GM19452 (cell line): ENCODE measurements around the gene ANKRD66.

ENCODE experiments used
- ATAC-seq: cut with Tn5 transposase; IDR thresholded peaks from one replicate; pipeline ENCODE4 v1.9.1; 2021; ENCODE audit not compliant: unreplicated experiment

Gene ANKRD66

DNA sequence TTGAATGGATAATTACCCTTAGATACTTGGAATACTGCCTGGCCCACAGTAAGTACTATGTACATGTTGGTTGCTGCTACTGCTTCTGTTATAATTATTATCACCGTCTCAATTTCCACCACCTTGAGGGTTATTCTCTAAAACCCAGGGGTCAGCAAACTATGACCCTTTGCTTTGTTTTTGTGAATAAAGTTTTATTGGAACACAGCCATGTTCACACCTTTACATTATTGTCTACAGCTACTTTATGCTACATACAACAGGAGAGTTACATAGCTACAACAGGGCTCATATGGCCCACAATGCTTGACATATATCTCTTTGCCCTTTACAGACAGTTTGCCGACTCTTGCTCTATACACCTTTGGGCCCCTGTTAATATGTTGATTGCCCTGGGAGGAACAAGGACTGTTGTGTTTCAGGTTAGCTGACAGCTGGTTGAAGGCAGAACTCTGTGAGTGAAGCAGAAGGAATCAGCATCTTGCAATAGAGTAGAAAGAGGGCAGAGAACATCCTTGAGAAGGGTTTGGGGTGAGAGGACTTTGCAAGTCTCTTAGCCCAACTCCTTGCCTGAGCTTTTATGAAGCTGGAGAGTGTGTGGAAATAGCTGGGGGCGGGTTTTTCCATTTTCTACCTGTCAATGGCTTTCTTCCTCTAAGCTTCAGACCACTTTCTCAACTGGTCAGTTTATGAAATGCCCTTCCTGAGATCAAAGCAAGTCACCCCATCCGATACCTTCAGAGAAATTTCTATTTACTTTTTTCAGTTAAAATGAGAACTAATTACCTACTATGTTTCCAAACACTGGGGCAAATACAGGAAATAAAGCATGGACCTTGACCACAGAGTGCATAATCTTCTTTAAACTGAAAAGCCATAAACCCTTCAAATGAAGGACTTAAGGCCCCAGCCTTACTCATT, 43.0 kb downstream of the ANKRD66 start:
- no peak for ATAC-seq

DNA sequence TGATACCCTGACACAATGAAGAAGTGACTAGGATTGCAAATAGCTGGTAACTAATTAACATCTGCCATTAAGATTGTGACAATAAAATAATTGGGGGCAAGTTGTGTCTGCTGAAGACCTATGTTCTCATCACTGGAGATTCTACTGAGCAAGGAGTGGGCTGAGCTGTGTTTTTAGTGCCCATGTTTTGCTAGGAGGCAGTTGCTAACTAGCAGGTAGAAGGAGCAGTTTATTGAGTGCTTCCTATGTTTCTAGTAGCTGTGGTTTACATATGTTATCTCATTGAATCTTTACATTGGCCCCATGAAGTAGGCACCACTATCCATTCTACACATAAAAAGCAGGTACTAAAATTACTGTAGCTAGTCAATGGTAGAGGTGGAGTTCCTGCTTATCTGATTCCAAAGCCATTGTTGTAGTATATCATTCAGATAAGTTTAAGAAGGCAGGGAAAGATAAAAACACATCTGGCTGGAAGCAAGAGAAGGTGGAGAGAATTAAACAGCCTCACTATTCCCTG, 43.7 kb downstream of the ANKRD66 start:
- ATAC-seq, result no peak

DNA sequence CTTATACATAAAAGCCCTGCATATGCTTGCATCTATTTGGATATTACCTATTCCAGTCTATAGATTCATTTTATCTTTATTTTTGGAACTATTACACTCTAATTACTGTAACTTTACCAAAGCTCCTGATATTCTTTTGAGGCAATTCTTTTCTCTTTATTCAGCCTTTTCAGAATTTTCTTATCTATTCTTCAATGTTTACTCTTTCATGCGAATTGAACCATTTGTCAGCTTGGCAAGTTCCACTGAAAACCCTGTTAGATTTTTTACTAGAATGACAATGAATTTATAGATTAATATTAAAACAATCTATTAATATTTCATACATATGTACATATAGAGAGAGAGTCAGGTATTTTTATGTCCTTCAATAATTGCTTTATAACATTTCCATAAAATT, 45.9 kb downstream of the ANKRD66 start:
- no peak for ATAC-seq

DNA sequence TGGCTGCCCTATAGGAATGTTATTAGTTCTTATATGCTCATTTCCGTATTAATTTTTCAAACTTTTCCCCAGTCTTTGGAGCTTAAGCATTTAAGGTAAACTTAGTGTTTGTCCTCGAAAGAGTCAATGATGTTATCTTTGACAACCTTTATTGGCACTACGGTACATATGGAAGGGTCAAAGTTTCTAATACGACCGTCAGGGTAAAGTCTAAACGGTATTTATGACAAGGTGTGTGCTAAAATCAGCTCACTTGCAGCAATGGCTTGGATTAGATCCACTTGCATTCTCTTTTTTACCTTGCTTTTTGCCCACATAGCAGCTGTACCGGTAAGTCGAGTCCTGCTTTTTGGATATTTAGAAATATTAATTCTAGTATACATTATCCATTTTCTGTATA, 46.4 kb downstream of the ANKRD66 start, which contains the start of gene MEP1A:
Gene MEP1A (plus strand): TSS at position 252 of the 400 bp plus-strand sequence. CDS start 10 bp downstream, at position 262.
- ATAC-seq, result no peak

DNA sequence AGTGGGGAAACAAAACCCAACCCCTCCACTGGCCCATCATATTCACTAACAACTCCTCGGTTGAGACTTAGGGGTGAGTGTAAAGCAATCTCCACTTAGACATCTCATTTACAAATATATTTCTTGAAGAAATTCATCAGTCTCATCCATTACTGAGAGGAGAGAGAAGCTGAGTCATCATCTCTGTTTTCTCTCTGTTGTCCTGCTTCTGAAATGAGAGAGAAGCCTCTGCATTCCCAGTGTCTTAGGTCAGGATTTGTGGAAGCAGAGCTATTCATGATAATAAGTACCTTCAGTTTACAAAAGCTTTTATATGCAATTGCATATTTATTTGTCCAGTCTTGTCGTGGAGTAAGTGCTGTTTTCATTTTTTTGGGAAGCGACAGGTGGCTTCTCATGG, 47.3 kb downstream of the ANKRD66 start:
- no peak for ATAC-seq

DNA sequence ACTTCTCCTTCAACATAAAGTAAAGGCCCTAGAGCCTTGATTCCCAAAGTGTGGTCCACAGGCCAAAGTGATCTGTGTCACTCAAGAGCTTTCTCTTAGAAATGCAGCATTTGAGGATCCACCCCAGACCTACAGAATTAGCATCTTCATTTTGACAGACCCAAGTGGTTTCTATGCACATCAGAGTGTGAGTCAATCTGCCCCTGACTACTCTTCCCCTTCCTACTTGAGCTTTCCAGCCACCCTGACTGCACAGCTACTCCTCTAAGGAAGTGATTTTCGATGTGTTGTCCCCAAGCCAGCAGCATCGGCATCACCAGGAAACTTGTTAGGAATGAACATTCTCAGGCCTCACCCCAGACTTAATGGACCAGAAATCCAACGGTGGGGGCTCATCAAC, 49.1 kb downstream of the ANKRD66 start:
- ATAC-seq, result no peak

DNA sequence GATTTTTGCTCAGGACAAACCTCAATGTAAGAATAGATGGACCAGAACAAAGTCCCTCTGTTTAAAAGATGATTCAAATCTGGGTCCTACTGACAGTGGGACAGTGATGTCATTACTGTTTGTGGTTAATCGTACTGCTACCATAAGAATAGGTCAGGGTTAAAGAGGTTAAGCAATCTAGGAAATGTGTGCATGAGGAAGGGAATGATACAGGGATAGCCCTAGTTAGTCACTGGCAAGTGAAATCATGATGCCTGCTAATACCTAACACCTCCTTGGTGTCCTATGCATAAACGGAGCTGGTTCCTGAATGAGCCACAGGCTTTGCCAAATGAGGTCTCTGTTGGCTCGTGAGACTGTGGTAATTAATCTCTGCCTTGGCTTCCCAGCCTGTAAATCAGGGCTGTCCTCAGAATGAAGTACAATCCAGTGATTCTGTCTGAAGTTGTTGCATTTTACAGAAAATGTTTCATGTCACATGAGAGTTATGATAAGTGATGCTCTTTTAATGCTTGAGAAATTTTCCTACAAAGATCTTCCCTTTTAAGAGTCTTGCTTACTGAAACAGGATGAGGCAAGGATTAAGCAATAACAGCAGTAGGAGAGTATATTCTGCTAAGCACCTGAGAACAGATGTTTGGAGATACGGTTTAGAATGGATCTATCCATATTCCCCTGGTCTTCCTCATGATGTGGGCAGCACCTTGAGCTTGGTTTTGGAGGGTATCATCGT, 50.3 kb downstream of the ANKRD66 start:
- ATAC-seq, result no peak

DNA sequence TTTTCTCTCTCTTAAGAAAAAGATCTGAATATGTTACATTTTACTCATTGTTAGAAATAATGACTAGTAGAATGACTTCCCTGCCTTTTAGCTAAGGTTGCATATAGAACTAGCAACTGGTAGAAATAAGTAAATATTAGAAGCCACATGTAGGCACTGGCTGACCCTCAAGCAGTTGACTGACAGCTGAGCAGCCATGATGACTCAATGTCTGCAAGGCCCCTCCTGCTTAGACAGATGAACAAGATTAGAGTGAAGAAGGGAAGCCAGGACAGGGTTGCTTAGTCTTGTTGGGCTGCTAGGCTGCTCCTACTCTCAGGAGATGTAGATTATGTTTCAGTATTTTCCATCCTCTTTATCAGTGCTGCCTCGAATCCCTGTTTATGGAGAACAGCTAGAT, 52.9 kb downstream of the ANKRD66 start:
- no peak for ATAC-seq

DNA sequence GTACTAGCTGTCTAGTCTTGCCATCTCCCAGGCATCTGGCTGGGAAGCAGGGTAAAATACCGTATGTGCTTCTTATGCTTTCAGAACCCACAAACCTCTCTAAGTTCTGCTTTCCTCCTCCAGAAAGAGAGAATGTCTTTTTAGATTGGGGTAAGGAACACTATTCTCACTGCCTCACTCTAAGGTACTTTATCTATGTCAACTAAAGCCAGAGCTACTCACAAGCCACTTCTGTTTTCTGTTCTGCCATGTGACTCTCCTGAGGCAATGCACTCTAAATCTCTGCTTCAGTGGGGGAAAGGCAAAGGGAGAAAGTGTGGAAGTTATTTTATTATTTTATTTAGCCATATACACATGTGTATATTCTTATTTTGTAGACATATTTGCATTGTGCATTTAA, 62.1 kb downstream of the ANKRD66 start:
- ATAC-seq, result no peak
